GM13976 (cell line): ENCODE results near the gene DSCAM.

Source experiments
- DNase-seq: peaks from one replicate; pipeline ENCODE4 v3.0.0; 2012; ENCODE audit warnings: low spot score
- CTCF ChIP-seq: IDR thresholded peaks from 2 replicates; pipeline ENCODE4 v1.5.1; 2012; ENCODE audit warnings: borderline replicate concordance, mild to moderate bottlenecking; ENCODE audit not compliant: insufficient read depth; ENCODE audit errors: extremely low read depth, missing control alignments, control extremely low read depth
- in situ Hi-C: fragments of 300-500 bp; cut with MboI; formaldehyde crosslinking; loops from one replicate; pipeline ENCODE4 v1.12.0; 2022; ENCODE audit warnings: low sequenced_read_pairs, mixed read lengths, inconsistent platforms; ENCODE audit not compliant: unreplicated experiment

DSCAM gene

GRCh38 chr21:39976800-39977199 is 870.2 kb downstream of the DSCAM start:
- in situ Hi-C loops, result no loop called here
- no peak for TF ChIP-seq CTCF
- DNase-seq, result no peak

- TF ChIP-seq CTCF, result no peak
- in situ Hi-C loops, result no loop called here
- DNase-seq, result no peak
These were observed 873.8 kb downstream of the DSCAM start for GRCh38 chr21:39972976-39973770.

DNA sequence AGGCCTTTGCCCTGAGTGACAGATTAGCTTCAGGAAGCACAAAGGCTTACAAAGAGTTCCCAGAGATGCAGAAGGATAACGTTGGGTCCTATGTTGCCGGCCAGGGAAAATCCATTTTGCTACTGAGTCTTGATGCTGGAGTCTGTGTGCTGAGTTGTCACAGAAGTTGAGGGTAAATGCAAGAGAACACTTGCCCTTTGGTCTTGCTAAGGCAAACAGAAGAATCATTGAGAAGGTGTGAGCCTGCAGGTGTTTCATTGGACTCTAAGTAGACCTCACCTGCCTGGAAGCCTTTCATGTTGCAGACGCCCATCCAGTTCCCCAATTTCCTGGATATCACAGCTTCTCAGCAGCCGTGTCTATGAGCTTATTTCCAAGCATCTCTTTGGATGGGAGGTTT is 874.5 kb downstream of the DSCAM start:
- in situ Hi-C loops, result no loop called here
- TF ChIP-seq CTCF, result no peak
- no peak for DNase-seq

GRCh38 chr21:39971956-39972355 is 875.0 kb downstream of the DSCAM start:
- DNase-seq, result no peak
- in situ Hi-C loops, result no loop called here
- no peak for TF ChIP-seq CTCF

GRCh38 chr21:39969691-39970364 is 877.1 kb downstream of the DSCAM start:
- TF ChIP-seq CTCF, result no peak
- in situ Hi-C loops, result no loop called here
- no peak for DNase-seq

DNA sequence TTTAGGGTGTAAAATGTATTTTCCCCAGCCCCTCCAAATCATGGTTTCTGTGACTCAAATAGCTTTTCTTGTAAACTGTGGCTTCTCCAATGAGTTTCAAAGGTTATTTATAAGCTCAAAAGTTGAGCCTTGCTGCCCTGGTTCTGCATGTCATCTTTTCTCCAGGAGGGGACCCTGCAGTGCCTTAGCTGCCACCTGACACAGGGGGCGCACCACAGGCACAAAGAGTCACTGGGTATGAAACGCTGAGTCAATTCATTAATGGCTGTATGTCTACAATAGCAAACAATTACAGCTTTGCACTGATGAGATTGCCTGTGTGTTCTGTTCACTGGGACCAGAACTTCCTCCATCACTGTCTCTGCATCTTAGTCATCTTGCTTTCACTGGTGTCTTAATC is 878.9 kb downstream of the DSCAM start:
- DNase-seq, result no peak
- in situ Hi-C loops, result no loop called here

More for the DNA sequence above, 878.9 kb downstream of the DSCAM start:
- no peak for TF ChIP-seq CTCF
